Glutamatergic neuron (in vitro differentiated cells): Measurements from ENCODE around the gene IRX6. TPM values are rescaled to one million over a fixed set of nuclear protein-coding genes. Genes with fewer than 3 reads are reported as not detected.

Experiments used
- DNase-seq: peaks from one replicate; pipeline ENCODE4 v3.0.0; 2022
- H3K27ac Mint-ChIP-seq: one replicate; pipeline ENCODE4 v1.8.0; 2020; ENCODE audit warnings: mild to moderate bottlenecking, mixed read lengths, inconsistent platforms; ENCODE audit not compliant: unreplicated experiment
- H3K27me3 Mint-ChIP-seq: one replicate; pipeline ENCODE4 v1.8.0; 2020; ENCODE audit warnings: mild to moderate bottlenecking, moderate library complexity, mixed read lengths, inconsistent platforms; ENCODE audit not compliant: unreplicated experiment
- H3K36me3 Mint-ChIP-seq: one replicate; pipeline ENCODE4 v1.8.0; 2020; ENCODE audit warnings: mild to moderate bottlenecking, mixed read lengths, inconsistent platforms; ENCODE audit not compliant: unreplicated experiment
- H3K4me1 Mint-ChIP-seq: one replicate; pipeline ENCODE4 v1.8.0; 2020; ENCODE audit warnings: mild to moderate bottlenecking, low read depth, mixed read lengths, inconsistent platforms; ENCODE audit not compliant: unreplicated experiment
- H3K4me3 Mint-ChIP-seq: one replicate; pipeline ENCODE4 v1.8.0; 2020; ENCODE audit warnings: mild to moderate bottlenecking, mixed read lengths, inconsistent platforms; ENCODE audit not compliant: unreplicated experiment
- H3K9me3 Mint-ChIP-seq: one replicate; pipeline ENCODE4 v1.8.0; 2020; ENCODE audit warnings: mild to moderate bottlenecking, moderate library complexity, mixed read lengths, inconsistent platforms; ENCODE audit not compliant: unreplicated experiment
- long read RNA-seq: library from polyadenylated mRNA; unstranded; transcript quantifications from one replicate; pipeline ENCODE4 v2.0.0, GENCODE V29; 2020; ENCODE audit not compliant: unreplicated experiment
- total RNA-seq: library from RNA; stranded (reverse); fragmentation: NEBNext Ultra II Directional; extraction: Animal tissue kit (Norgen Biotek cat#: 25700); gene quantifications from one replicate; pipeline ENCODE4 v1.2.1, GENCODE V29; 2021; ENCODE audit not compliant: unreplicated experiment
- TF ChIP-seq, protein P1 (sequence below): fragments of 200-600 bp; sonication (generic); IDR thresholded peaks from one replicate; pipeline ENCODE4 v1.5.0; 2021; ENCODE audit not compliant: partially characterized antibody, unreplicated experiment

IRX6 gene
- not detected for total RNA-seq
- long read RNA-seq: 0 reads

DNA sequence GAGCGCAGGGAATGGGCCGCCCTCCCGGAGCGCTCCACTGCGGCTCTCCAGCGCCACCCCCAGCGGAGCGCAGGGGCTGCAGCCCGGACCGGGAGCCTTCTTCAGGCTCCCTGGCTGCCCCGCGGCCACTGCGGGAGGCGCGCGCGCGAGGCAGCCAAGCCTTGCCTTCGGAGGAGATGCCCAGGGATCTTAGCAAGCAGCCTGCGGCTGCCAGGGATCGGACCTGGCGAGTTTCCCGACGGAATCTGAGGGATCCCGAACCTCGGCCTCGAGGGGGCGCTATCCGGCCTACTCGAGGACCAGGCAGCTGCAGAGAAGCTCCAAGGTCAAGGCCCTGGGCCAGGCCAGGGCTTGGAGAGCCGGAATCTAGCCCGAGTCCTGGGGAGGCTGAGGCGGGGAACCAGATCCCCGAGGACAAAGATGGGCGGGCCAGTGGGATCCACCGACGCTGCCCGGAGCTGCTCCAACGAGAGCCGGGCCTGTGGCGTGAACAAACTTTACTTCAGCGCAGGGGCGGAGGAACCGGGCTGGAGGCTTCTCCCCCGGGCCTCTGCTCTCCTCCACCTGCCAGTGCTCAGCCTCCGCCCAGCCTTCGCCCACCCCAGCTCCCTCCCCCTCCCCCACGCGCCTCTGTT, at the start of gene IRX6:
Gene IRX6 (plus strand): TSS at position 567 of the 635 bp plus-strand sequence. CDS start 889 bp downstream, outside the sequence.
- Mint-ChIP-seq H3K27me3 (peaks cover 16% of the 10 kb centered on the region), H3K36me3 (no peaks in the 10 kb centered on the region), H3K4me3 (peak within 1 kb of the TSS; percentile 80), H3K27ac (no peak within 1 kb of the TSS), H3K9me3 (peaks cover 2% of the 10 kb centered on the region), H3K4me1 (peaks cover 4% of the 10 kb centered on the region)
- DNase-seq: peak; percentile 81
- TF ChIP-seq, protein P1, sequence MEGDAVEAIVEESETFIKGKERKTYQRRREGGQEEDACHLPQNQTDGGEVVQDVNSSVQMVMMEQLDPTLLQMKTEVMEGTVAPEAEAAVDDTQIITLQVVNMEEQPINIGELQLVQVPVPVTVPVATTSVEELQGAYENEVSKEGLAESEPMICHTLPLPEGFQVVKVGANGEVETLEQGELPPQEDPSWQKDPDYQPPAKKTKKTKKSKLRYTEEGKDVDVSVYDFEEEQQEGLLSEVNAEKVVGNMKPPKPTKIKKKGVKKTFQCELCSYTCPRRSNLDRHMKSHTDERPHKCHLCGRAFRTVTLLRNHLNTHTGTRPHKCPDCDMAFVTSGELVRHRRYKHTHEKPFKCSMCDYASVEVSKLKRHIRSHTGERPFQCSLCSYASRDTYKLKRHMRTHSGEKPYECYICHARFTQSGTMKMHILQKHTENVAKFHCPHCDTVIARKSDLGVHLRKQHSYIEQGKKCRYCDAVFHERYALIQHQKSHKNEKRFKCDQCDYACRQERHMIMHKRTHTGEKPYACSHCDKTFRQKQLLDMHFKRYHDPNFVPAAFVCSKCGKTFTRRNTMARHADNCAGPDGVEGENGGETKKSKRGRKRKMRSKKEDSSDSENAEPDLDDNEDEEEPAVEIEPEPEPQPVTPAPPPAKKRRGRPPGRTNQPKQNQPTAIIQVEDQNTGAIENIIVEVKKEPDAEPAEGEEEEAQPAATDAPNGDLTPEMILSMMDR: peak; percentile 90

DNA sequence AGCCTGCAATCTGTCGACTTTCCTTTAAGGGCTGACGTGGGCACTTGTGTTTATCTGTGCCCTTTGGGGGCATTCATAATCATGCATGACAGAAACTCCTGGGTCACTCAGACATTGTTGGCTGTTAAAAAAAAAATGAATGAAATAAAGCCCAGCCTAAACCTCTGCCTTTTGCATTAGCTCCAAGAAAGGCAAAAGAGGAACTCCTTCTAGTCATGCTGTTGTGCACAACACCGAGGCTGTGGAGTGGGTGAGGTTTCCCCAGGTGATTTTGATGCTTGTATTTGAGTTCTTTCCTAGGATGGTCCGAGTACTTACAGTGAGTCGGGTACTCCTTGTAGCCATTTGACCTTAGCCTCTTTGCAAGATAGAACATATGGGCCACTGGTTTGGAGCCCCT, 49.6 kb upstream of the IRX6 start:
- no peaks in the 10 kb centered on the region for H3K4me1 Mint-ChIP-seq
- peaks cover 2% of the 10 kb centered on the region for H3K27me3 Mint-ChIP-seq
- H3K4me3 Mint-ChIP-seq: no peak overlapping the region
- no peaks in the 10 kb centered on the region for H3K36me3 Mint-ChIP-seq
- TF ChIP-seq, protein P1: no peak
- no peak overlapping the region for H3K27ac Mint-ChIP-seq
- no peak for DNase-seq
- H3K9me3 Mint-ChIP-seq: no peaks in the 10 kb centered on the region

DNA sequence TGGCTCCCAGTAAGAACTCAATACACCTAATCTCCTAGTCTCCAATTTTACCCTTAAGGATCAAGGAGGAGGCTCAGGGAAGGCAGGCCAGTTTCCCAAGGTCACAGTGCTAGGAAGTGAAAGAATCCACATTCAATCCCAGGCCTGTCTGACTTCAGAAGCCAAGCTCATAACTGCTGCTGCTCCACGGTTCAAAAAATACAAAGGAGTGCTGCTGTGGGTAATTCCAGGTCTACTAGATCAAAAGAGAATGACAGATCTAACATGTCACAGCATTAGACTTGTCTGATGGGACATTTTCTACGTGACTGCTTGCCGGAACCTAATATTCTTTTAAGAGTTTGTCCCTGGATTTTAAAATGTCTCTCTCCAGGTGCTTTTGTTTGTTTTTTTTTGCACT, 48.8 kb upstream of the IRX6 start:
- Mint-ChIP-seq H3K27ac (no peak overlapping the region), H3K4me3 (no peak overlapping the region), H3K36me3 (no peaks in the 10 kb centered on the region), H3K4me1 (no peaks in the 10 kb centered on the region), H3K9me3 (no peaks in the 10 kb centered on the region), H3K27me3 (peaks cover 2% of the 10 kb centered on the region)
- no peak for DNase-seq
- TF ChIP-seq, protein P1: no peak

DNA sequence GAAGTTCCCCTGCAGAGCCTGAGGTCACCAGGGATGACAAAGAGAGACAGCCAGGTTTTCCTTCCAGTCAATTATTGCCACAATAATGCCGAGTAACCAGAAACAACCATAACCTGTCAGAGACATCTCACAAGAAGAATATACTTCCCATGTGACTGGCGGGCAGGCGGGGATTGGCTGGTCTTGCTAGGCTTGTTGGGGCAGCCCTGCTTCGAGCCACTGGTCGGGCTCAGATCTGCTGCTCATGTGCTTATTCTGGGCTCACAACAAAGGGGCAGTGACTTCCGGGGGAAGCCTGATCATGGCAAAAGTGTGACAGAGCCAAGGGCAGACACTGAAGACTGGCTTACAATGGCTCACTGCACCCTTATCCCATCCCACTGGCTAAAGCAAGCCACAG, 48.1 kb upstream of the IRX6 start:
- no peak overlapping the region for H3K27ac Mint-ChIP-seq
- H3K4me3 Mint-ChIP-seq: no peak overlapping the region
- TF ChIP-seq, protein P1: no peak
- H3K36me3 Mint-ChIP-seq: no peaks in the 10 kb centered on the region
- DNase-seq: no peak
- peaks cover 2% of the 10 kb centered on the region for H3K27me3 Mint-ChIP-seq
- no peaks in the 10 kb centered on the region for H3K9me3 Mint-ChIP-seq
- H3K4me1 Mint-ChIP-seq: no peaks in the 10 kb centered on the region

DNA sequence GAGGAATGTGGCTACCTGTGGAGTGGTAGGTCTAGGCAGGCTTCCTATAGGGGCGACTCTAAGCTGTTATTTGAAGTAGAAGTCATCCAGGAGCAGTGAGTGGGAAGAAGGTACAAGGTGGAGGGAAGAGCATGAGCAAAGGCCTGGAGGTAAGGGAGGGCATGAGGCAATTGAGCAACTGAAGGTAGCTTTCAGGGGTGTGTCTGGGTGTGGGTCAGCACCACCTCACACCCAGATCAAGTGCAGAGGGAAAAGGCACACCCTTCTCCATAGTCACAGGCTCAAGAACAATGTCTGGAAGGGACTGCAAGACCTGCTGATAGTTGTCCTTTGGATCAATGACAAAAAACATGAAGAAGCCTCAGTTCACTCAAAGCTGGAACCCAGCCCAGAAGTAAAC, 46.5 kb upstream of the IRX6 start:
- Mint-ChIP-seq H3K27me3 (peaks cover 2% of the 10 kb centered on the region), H3K27ac (no peak overlapping the region), H3K4me1 (no peaks in the 10 kb centered on the region), H3K4me3 (no peak overlapping the region), H3K9me3 (peaks cover 2% of the 10 kb centered on the region), H3K36me3 (no peaks in the 10 kb centered on the region)
- TF ChIP-seq, protein P1: no peak
- no peak for DNase-seq
